T-helper 9 cell (primary cell): ENCODE data around the gene HDAC6.

Experiments
- DNase-seq: peaks from one replicate; pipeline ENCODE4 v3.0.0-alpha.2; 2020
- total RNA-seq, 2 donors: gene quantifications; one replicate each; lab custom pipeline; 2026; lab: John Stamatoyannopoulos, UW

HDAC6 gene
- total RNA-seq, result 87.6 to 87.8 reads per million in 2 donors

DNA sequence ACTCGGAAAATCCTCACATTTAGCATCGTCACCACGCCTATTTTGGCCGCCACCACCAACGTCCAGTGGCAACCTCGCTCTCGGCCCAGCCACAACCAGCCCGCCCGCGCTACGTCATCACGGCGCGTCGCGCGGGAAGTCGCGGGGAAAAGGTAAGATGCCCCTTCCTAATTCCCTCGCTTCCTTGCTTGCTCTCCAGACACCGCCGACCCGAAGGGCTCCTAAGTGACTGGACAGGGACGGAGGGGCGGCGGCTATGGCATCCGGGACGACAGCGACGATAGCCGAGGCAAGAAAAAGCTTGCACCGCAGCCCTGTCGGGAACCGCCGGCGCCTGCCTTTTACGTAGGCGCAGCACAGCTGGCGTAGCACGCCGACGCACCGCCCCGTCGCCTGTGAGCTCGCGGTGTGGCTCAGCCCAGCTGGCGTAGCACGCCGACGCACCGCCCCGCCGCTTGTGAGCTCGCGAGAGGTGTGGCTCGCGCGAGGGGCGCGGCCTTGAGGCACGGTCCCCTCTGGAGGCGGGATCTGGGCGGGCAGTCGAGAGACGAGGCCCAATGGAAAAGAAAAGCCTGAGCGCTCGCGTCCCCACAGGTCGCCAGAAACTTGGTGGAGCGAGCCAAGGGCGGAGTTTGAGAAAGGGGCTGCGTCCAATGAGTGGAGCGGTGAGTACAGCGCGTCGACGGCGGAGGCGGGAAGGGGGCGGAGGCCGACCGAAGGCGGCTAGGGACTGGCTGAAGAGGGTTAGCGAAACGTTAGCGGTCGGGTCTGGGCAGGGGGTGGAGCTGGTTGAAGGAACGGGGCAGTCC is at the start of gene HDAC6:
HDAC6 (plus strand) TSS at position 788 of the 809 bp plus-strand sequence. CDS start 626 bp downstream, outside the sequence.
- peak; percentile 86 for DNase-seq

DNA sequence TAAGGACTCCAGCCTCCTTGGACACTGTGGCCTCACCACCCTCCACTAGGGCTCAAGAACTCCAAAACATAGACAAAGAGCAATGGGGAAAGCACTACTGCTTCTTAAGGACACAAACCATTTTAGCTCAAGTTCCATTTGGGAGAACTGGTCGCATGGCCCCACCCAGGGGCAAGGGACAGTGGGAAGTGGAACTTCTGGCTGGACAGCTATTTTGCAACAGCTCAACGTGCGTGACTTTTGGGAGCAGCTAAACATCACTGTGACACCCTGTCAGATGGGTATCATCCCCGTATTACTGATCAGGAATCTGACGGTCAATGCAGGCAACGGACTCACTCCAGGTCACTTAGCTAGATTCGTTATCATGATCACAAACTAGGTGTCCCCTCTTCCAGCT is 49.4 kb upstream of the HDAC6 start:
- DNase-seq, result no peak

GRCh38 chrX:48753708-48754228 is 48.1 kb upstream of the HDAC6 start:
- no peak for DNase-seq

GRCh38 chrX:48754238-48754637 is 47.6 kb upstream of the HDAC6 start:
- DNase-seq, result no peak

DNA sequence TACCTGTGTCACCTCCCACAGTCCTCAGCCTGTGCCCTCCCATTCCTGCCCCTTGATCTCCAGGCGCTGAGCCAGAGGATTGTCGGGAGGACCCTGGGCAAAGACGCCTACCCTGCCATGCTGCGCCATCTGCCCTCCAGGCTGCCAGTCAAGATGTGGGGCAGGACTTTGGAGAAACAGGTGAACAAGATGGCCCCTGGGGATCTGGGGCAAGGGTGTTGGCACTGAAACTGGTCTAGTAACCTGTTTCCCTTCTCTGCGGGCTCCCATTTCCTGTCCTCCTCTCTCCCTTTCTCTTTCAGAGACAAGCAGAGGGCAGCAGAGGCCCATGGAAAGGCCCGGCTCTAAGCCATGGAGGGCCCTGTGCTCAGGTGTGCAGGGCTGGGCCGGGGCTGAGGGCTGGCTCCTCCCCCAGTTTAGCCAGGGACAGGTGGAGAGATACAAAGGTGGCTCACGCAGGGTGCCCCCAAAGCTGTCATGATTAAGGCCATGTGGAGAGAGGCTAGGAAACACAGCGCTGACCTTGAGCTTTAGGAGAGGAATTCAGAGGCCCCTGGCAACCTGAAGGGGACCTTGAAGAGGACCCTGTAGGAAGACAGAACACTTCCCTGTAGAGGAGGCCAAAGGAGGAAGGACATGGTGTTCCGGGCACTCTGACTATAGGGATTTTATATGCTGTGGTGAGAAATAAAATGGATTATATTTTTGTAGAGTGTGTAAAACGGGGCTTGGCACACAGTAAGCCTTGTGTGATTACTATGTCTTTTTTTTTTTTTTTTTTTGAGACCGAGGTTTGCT is 40.0 kb upstream of the HDAC6 start, which contains the start of gene GLOD5:
GLOD5 (plus strand) TSS at position 74 of the 798 bp plus-strand sequence; CDS start at position 118, 44 bp downstream.
- no peak for DNase-seq

- no peak for DNase-seq
Observed at GRCh38 chrX:48769230-48769629, 32.6 kb upstream of the HDAC6 start.

- DNase-seq, result no peak
Observed at GRCh38 chrX:48770296-48770695, 31.6 kb upstream of the HDAC6 start.

DNA sequence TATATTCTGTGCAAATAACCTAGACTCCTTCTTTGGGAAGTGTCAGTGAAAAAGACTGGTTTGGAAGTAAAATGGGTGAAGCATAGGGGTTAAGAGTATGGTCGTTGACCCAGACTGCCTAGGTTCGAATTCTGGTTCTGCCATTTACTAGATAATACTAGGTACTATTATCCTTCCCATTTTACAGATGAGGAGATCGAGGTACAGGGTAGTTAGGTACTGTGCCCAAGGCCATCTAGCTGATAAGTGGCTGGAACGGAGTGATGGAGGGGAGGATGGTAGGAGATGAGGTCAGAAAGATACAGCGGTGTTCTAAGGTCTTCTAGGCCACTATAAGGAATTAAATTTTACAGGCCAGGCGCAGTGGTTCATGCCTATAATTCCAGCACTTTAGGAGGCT is 29.3 kb upstream of the HDAC6 start:
- no peak for DNase-seq

DNA sequence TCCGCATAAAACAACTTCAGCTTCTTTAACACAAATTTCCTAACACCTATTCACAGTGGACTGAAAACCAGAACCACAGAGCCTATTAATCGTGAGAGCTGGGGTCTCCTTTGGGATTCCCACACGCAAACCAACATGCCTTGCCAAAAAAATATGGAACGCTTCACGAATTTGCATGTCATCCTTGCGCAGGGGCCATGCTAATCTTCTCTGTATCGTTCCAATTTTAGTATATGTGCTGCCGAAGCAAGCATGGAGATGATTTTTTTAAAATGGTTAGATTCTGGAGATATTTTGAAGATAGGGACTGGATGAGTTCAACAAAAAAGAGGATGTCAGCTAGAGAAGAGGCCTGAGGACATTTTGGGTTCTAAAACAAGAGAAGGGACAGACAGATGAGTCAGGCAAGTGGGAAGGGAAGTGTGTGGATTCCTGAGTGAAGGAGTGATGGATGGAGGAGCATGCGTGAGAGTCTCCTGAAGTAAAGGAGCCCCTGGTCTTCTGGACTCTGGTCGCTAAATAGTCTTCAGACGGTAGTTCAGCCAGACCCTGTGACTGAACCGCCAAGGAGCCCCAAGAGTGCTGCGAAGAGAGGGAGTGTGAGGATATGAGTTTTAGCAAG is 24.9 kb upstream of the HDAC6 start:
- no peak for DNase-seq

- no peak for DNase-seq
Observed at GRCh38 chrX:48779399-48779798, 22.5 kb upstream of the HDAC6 start.

GRCh38 chrX:48781705-48782104 is 20.2 kb upstream of the HDAC6 start:
- DNase-seq, result no peak

- no peak for DNase-seq
Observed at GRCh38 chrX:48782216-48782615, 19.7 kb upstream of the HDAC6 start.

DNA sequence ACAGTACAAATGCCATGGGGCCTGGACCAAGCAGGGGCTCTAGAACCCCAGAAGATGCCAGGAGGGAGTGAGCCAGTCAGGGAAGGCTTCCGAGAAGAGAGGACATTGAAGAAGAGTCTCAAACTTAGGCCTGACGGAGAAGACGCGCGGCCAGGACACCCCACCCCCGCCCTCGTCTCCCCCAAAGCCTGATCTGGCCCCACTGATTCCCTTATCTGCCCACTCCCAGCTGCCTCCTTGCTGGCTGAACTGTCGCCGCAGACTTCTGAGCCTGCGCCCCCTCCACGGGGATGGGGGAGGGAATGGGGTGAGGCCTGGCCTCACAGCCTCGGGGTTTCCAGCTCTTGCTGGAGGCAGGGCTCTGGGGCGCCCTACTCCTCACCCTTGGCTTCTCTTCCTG is 19.1 kb upstream of the HDAC6 start:
- no peak for DNase-seq

- DNase-seq, result no peak
Observed at GRCh38 chrX:48784726-48785125, 17.1 kb upstream of the HDAC6 start.

GRCh38 chrX:48785186-48785539 is 16.7 kb upstream of the HDAC6 start:
- DNase-seq, result no peak

DNA sequence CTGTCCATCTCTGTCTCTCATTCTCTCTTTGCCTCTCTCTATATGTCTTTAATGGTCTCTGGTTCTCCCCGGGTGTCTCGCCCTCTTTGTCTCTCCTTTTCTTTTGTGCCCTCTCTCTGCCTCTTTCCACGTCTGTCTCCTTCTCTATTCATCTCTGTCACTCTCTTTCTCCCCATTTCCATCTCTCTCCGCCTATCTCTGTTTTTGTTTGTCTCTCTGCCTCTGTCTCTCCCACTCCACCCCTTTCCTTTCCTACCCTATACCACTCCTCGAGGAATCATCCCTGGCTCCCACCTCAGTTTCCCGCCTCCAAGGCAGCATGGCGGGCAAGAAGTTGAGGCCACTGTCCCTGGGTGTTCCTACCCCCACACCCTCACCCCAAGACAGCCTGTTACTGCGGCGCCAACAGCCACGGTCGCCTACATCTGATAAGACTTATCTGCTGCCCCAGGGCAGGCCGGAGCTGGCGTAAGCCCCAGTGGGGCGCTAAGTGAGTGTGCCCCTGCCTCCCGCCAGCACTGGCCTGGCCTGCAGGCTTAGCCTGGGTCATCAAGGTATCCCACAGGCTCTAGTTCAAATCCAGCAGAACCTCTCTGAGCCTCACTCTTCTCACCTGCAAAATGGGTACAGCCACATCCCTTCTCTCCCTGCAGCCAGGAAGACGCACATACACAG is 16.2 kb upstream of the HDAC6 start:
- DNase-seq, result no peak

DNA sequence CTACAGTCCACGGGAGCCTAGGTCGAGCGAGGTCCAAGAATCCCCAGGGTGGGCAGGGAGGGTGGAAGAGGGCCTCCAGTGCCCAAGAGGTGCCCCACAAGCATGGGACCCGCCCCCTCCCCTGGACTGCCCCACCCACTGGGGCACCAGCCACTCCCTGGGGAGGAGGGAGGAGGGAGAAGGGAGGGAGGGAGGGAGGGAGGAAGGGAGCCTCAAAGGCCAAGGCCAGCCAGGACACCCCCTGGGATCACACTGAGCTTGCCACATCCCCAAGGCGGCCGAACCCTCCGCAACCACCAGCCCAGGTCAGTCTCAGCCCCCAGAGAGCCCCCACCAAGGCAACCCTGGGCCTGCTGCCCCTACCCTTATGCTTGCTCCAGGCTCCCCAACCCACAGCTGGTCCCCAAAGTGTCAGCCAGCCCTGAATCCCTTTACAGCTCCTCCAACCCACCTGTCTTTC is 15.5 kb upstream of the HDAC6 start, which contains the start of gene GATA1:
GATA1 (plus strand) TSS at position 250 of the 460 bp plus-strand sequence. CDS start 4,520 bp downstream, outside the sequence.
- DNase-seq, result no peak

- no peak for DNase-seq
Observed at GRCh38 chrX:48786825-48787504, 14.9 kb upstream of the HDAC6 start.

DNA sequence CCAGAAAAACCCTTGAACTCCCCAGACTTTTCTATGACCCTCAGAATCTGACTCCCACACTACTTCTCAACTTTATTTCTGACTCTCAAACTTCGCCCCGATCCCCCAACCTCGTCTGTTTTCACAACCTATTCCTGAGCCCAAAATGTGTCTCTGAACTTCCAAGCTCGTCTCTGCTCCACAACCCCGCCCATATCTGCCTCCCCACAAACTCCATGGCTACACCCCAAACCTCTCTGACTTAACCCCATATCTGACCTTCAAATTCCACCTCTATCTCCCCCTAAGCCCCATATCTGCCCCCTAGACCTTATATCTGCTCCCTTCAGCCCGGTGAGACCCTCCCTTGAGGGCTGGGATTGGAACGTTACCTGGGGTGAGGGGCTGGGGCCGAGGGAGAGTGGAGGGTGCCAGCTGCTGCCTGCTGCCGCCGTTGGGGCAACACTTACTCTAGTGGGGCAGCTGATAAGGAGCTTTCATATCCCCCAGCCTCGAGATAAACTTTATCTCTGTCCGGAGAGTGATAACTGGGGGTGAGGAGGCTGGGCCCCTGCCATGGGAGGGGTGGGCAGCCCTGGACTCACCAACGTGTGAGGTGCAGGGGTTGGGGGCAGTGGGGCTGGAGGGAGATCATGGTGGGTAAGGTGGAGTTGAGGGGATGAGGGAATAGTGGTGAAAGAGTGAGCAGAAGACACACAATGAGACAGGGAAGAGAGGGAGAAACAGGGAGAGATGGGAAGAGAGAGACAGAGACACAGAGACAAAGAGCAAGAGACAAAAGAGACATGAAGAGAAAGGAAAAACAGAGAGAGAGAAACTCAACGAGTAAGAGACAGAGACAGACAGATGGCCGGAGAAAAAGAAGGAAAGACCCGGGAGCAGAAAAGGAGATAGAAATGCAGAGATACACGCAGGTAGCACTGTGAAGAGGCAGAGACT is 14.1 kb upstream of the HDAC6 start:
- DNase-seq, result no peak
